T-helper 2 cell treated with Interferon-gamma antibody and Interleukin-4, amounts not matched to agents 5 μg/mL and 100 μg/mL, for 36 hours (primary cell): ENCODE results near the gene CKAP2L.

Source experiments
- DNase-seq: peaks from one replicate; pipeline ENCODE4 v3.0.0; 2021; ENCODE audit warnings: low spot score
- H3K27ac Mint-ChIP-seq: one replicate; pipeline ENCODE4 v1.8.0; 2021; ENCODE audit warnings: mild to moderate bottlenecking, mixed read lengths
- H3K27me3 Mint-ChIP-seq: one replicate; pipeline ENCODE4 v1.8.0; 2021; ENCODE audit warnings: low read depth, mixed read lengths
- H3K36me3 Mint-ChIP-seq: one replicate; pipeline ENCODE4 v1.8.0; 2021; ENCODE audit warnings: low read depth, mixed read lengths
- H3K4me1 Mint-ChIP-seq: one replicate; pipeline ENCODE4 v1.8.0; 2021; ENCODE audit warnings: low read depth, mixed read lengths
- H3K4me3 Mint-ChIP-seq: one replicate; pipeline ENCODE4 v1.8.0; 2022; ENCODE audit warnings: mild to moderate bottlenecking, moderate library complexity, mixed read lengths
- H3K9me3 Mint-ChIP-seq: one replicate; pipeline ENCODE4 v1.8.0; 2021; ENCODE audit warnings: mixed read lengths

The CKAP2L gene

DNA sequence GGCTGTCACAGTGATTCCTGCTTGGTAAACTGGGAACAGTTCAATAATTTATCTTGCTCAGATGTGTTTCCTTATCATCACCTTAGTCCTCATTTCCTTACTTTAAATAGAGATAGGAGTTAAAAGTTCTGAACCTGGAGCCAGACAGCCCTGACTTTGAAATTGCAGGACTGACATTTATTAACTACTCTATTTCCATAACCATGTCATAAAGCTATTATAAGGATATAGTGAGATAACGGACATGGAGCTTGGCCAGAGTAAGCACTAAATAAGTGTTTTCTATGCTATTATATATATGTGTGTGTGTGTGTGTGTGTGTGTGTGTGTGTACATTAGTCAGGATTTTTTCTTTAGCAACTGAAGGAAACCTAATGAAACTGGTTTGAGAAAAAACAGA is 30.5 kb downstream of the CKAP2L start:
- no peak for DNase-seq
- H3K36me3 Mint-ChIP-seq = peaks cover 26% of the 10 kb centered on the region
- H3K27me3 Mint-ChIP-seq = no peaks in the 10 kb centered on the region
- no peaks in the 10 kb centered on the region for H3K9me3 Mint-ChIP-seq
- no peak overlapping the region for H3K27ac Mint-ChIP-seq
- H3K4me1 Mint-ChIP-seq = peaks cover 5% of the 10 kb centered on the region
- no peak overlapping the region for H3K4me3 Mint-ChIP-seq

DNA sequence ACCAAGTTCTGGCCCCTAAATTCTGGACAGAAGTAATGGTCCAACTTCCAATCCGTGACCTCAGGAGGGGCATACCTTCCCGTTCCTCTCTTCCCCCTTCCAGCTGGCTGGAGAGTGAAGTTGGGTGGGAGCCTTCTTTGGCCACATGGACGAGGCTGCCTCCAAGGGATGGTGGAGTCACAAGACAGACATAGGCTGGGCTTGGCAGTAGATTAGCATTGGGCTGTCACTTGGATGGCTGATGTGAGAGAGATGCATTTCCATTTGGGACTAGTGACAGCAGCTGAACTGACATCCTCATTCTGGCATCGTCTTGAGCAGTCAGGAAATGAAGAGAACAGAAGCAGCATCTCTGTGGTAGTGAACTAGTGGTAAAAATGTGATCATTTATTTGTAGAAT is 31.0 kb downstream of the CKAP2L start:
- Mint-ChIP-seq H3K4me3 (no peak overlapping the region), H3K27me3 (no peaks in the 10 kb centered on the region), H3K4me1 (peaks cover 5% of the 10 kb centered on the region), H3K36me3 (peaks cover 23% of the 10 kb centered on the region), H3K9me3 (no peaks in the 10 kb centered on the region), H3K27ac (no peak overlapping the region)
- DNase-seq = no peak

DNA sequence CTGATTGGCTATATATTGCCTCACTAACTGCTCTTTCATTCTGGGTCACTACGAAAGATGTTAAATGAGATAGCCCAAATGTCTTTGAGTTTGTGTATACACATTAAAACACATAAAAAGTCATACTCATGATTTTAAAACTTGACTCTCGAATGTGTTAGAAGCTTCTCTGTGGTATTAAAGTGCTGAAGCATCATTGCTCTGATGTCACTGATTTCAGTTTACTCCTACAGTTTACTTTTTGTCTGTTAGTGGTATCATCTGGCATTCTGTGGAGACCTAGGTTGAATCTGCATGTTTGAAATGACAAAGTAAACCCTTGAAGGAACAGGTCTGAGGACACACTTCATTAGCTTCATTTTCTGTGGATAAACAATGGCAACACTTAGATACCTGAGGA is 32.9 kb downstream of the CKAP2L start:
- H3K4me1 Mint-ChIP-seq = peaks cover 14% of the 10 kb centered on the region
- no peak for DNase-seq
- no peak overlapping the region for H3K4me3 Mint-ChIP-seq
- H3K9me3 Mint-ChIP-seq = no peaks in the 10 kb centered on the region
- H3K27ac Mint-ChIP-seq = no peak overlapping the region
- no peaks in the 10 kb centered on the region for H3K27me3 Mint-ChIP-seq
- peaks cover 5% of the 10 kb centered on the region for H3K36me3 Mint-ChIP-seq

DNA sequence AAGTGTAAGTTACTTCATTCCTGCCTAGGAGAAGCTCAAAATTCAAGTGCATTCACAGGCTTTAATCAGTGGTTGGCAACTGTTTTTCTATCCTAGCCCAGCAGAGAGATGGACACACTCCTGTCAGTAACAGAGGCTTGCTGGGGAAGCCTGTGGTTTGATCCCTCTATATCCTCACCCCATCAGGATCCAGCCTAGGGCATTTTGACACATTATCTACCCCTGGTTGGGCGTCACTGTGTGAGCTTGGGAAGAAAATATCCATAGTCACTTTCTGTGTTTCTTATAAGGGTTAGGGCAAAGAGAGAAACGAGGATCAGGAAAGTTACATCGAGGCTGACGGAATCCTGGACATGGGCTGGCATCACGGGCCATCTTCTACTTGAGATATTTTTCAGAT is 33.6 kb downstream of the CKAP2L start:
- Mint-ChIP-seq H3K36me3 (peaks cover under 1% of the 10 kb centered on the region), H3K27ac (no peak overlapping the region), H3K4me3 (no peak overlapping the region), H3K4me1 (peaks cover 19% of the 10 kb centered on the region), H3K27me3 (no peaks in the 10 kb centered on the region), H3K9me3 (no peaks in the 10 kb centered on the region)
- DNase-seq = no peak

DNA sequence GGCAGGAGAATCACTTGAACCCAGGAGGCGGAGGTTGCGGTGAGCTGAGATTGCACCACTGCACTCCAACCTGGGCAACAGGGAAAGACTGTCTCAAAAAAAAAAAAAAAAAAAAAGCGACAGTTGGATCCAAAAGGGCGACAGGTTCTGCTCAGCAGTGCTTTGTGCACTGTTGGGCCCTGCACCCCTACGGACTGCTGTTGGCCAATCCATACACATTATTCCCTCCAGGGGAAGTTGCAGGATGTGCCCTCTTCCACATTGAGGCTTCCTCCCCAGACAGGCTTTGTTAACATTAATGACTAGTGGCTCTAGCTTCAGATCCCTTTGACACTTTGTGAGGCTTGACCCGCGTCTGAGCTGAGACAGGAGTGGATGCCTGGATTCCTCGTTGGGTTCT is 34.2 kb downstream of the CKAP2L start:
- Mint-ChIP-seq H3K4me1 (peaks cover 19% of the 10 kb centered on the region), H3K27ac (no peak overlapping the region), H3K4me3 (no peak overlapping the region), H3K27me3 (no peaks in the 10 kb centered on the region), H3K9me3 (no peaks in the 10 kb centered on the region), H3K36me3 (no peaks in the 10 kb centered on the region)
- no peak for DNase-seq

DNA sequence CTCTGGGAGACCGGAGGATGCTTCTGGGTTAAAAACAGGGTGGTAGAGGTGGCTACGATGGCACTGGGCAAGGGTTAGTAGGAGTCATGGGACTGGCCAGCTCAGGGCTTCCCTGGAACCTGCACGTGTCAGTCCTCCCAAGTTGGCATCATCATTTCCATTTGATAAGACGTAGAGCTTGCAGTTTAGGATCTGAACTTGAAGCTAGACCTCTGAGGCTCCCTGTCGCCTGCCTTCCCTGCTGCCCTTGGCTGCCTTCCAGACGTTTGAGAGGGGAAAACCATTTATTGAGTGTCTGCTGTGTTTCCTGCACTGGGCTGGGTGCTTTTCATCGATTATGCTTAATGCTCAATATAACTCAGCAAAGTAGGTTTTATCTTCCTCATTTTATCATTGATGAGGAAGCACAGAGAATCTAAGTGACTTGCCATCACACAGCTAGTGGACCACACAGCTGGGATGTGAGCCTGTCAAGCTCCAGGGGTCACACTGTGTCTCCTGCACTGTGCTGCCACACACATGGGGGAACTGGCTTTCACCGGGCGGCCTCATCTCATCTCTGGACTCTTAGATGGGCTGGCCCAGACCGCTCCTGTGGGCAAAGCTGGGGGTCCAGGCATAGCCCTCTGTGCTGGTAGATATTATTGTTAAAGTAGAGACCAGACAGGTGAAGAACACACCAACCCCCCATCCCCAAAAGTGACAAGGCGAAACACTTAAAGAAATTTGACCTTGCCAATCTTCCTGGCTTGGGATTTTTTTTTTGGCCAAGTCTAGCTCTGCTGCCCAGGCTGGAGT is 35.8 kb downstream of the CKAP2L start:
- H3K9me3 Mint-ChIP-seq = no peaks in the 10 kb centered on the region
- no peaks in the 10 kb centered on the region for H3K27me3 Mint-ChIP-seq
- H3K36me3 Mint-ChIP-seq = no peaks in the 10 kb centered on the region
- no peak overlapping the region for H3K4me3 Mint-ChIP-seq
- no peak for DNase-seq
- H3K27ac Mint-ChIP-seq = peak overlapping the region; percentile 13
- peaks cover 21% of the 10 kb centered on the region for H3K4me1 Mint-ChIP-seq

DNA sequence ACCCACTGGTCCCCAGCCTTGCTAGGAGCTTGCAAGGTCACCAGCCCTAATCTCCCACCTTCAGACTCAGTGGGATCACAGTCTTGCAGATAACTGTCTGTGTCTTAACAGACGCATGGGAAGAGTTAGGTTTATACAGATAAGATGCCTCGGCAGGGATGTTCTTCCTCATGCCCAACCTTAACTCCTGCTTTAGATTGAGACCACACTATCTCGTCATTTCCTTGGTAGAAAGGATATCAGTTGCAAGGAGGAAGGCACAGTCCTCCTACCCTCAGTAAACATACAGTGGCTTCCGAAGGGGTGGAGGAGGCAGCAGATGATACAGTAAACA is 36.4 kb downstream of the CKAP2L start:
- H3K27ac Mint-ChIP-seq = no peak overlapping the region
- H3K36me3 Mint-ChIP-seq = no peaks in the 10 kb centered on the region
- H3K4me3 Mint-ChIP-seq = no peak overlapping the region
- H3K9me3 Mint-ChIP-seq = no peaks in the 10 kb centered on the region
- H3K27me3 Mint-ChIP-seq = no peaks in the 10 kb centered on the region
- peaks cover 21% of the 10 kb centered on the region for H3K4me1 Mint-ChIP-seq
- DNase-seq = no peak

DNA sequence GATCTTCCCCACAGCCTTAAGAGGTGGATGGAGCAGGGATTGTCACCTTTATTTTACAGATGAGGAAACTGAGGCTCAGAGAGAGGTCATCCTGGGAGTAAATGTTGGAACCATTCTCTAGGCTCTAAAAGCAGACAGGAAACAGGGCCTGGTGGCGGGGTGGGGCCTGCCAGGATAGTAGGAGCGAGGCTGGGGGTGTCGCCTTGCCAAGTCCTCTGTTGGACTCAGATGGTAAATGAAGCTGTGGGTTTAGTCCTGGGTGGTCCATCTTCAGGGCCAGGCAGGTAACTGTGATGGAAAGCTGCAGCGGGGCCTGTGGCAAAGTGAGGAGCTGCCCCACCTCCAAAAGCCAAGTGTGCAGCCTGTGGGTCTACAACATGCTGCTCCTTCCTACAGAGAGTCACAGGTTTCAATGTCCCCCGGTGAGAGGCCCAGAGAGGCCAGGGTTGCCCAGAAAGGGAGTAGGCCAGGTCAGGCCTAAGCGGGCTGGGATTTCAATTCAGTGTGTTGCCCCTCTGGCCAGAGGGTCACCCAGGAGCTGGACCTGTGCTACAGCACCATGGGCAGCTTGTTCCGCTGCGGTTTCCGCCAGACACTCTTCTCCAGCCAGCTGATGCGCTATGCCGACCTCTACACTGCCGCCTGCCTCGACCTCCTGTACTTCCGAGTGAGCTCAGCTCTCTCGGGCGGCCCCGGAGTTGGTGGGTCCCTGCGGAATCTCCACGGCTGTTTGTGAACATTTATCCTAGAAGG is 37.0 kb downstream of the CKAP2L start:
- no peaks in the 10 kb centered on the region for H3K27me3 Mint-ChIP-seq
- H3K4me1 Mint-ChIP-seq = peaks cover 21% of the 10 kb centered on the region
- no peaks in the 10 kb centered on the region for H3K9me3 Mint-ChIP-seq
- no peak overlapping the region for H3K4me3 Mint-ChIP-seq
- no peak overlapping the region for H3K27ac Mint-ChIP-seq
- no peaks in the 10 kb centered on the region for H3K36me3 Mint-ChIP-seq
- DNase-seq = no peak

DNA sequence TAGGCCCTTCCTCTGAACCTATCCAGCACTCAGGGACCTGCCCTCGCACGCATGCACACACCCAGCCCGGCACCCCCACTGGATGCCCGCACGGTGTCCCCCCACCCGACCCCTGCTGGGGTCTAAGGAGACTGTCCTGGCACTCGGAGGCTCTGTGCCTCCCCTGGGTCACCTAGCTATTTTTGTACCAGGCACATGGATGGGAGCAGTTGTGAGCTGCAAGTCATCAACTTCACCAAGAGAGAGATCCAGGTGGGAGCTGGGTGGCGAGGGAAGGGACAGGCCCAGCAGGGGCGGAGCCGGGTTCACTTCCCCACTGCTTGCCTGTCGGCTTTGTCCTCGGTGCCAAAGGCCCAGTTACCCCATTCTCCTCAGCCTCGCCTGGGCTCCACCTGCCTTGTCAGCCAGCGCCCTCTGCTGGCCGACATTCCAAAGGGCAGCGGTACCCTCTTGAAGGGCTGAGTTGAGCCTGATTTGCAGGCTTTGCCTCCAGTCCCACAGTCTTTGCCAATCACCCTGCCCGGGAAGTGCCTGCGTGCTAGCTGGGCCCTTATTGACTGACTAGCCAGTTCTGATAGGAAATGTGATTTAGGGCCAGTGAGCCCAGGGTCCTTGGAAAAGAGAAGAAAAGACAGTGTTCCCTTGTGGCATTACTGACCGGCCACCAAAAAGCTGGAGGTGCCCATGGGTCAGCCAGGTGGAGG is 37.8 kb downstream of the CKAP2L start:
- Mint-ChIP-seq H3K27ac (peak overlapping the region; percentile 31), H3K36me3 (no peaks in the 10 kb centered on the region), H3K9me3 (no peaks in the 10 kb centered on the region), H3K4me3 (no peak overlapping the region), H3K27me3 (no peaks in the 10 kb centered on the region), H3K4me1 (peaks cover 21% of the 10 kb centered on the region)
- DNase-seq = peak; percentile 83

DNA sequence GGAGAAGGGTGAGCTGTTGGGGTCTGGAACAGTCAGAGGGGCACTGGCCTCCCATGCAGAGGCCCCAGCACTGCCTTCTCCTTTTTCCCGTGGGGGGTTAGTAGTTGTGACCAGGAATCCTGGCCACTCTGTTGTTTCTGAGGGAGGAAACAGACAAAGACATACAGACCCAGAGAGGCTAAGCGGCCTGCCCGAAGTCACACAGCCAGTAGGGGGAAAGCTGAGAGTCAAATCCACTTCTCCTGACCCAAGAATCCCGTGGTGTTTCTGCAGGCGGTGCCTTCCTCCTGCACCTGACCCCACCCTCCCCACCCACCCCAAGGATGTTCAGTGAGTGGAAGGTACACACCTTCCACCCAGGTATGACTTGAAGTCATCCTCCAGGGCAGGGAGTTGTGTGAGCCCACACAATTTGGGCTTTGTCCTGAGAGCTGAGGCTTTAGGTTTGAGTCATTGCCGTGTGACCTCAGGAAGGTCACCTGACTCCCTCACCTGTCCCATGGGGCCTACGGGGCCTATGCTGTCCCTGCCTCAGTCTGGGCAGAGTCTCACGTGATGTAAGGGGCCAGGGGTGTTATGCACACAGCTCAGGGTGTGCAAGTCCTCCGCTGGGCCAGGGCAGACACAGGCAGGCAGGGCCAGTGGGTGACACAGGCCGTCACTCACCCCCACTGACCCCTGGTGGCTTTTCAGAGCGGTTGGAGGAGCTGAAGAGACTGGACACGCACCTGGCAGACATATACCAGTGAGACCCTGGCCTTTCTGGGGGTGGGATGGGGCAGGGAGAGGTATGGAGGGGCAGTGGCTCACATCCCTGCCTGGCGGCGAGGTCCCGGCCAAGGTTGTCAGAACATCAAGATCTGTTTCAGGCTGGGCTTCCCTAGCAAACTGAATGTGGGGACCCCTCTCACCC is 38.6 kb downstream of the CKAP2L start:
- Mint-ChIP-seq H3K9me3 (no peaks in the 10 kb centered on the region), H3K27me3 (no peaks in the 10 kb centered on the region), H3K36me3 (no peaks in the 10 kb centered on the region), H3K4me1 (peaks cover 17% of the 10 kb centered on the region), H3K4me3 (no peak overlapping the region), H3K27ac (no peak overlapping the region)
- no peak for DNase-seq

DNA sequence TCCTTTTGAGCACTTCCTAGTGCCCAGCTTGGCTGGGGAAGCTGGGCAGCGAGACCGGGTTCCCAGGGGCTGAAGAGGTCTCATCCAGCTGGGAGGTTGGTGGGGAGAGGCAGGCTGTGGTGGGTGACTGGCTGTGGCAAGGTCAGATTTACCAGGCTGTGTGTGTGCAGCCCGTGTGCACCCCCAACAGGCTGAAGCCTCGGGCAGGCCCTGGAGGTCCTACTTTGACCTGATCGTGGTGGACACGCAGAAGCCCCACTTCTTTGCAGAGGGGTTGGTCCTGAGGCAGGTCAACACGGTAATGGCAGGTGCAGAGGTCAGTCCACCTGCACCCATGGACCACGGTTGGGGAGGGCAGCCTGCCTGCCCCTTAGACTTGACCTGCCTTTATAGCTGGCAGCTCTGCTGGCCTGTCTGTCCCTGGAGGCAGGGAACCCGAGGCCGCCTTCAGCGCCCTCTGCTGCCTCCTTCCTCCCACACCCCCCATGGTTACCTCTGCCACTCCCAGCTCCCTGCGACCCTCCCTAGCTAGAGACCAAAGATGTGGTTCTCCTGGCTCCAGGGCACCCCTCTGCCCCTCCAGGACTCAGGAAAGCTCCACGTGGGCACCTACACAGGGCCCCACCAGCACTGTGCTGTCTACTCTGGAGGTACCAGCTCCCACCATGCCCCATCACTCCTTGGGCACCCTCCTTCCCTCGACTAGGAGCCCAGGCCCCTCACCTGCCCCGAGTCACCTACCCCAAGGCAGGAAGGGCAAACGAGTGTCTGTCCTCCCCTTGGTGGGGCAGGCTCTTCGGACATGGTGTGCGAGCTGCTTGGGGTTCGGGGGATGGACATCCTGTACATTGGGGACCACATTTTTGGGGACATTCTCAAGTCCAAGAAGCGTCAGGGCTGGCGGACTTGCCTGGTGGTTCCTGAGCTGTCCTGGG is 39.6 kb downstream of the CKAP2L start:
- Mint-ChIP-seq H3K4me1 (peaks cover 17% of the 10 kb centered on the region), H3K27ac (no peak overlapping the region), H3K4me3 (no peak overlapping the region), H3K36me3 (no peaks in the 10 kb centered on the region), H3K27me3 (no peaks in the 10 kb centered on the region), H3K9me3 (no peaks in the 10 kb centered on the region)
- DNase-seq = no peak

DNA sequence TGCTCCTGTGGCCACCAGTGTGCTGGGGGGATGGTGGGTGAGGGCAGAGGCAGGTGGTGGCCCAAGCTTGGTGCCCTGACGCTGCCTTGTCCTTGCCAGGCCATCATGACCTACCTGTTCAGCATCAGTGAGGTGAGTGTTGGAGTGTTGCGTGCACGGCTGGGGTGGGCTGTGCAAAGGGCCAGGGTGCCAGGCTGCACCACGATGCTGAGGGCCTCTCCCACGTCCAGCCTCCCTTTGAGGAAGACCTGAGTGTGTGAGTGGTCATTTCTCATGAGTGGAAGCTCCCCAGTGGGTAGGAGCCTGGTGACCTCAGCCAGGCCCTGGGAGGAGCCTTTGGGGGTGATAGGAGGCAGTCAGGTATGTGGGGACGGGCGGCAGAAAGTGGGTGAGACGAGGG is 40.4 kb downstream of the CKAP2L start:
- H3K27ac Mint-ChIP-seq = no peak overlapping the region
- no peak for DNase-seq
- no peaks in the 10 kb centered on the region for H3K36me3 Mint-ChIP-seq
- peaks cover 1% of the 10 kb centered on the region for H3K27me3 Mint-ChIP-seq
- H3K4me1 Mint-ChIP-seq = peaks cover 17% of the 10 kb centered on the region
- H3K9me3 Mint-ChIP-seq = no peaks in the 10 kb centered on the region
- H3K4me3 Mint-ChIP-seq = no peak overlapping the region

DNA sequence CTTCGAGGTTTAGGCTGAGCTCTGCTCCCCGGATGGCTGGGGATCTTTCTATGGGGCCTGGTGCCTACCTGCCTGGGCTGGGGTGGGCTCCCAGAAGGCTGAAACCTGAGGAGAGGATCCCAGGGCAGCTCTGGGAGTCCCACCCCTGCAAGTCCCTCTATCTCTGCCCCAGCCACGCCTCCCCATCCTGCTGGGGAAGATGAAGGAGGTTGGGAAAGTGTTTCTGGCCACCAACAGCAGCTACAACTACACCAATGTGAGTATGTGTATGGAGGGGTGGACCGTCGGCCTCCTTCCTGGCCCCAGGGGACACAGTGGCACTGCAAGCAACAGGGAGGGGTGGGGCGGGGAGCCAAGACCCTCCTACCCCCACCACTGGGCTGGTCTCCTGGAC is 40.9 kb downstream of the CKAP2L start:
- Mint-ChIP-seq H3K4me1 (peaks cover 17% of the 10 kb centered on the region), H3K4me3 (no peak overlapping the region), H3K27me3 (peaks cover 5% of the 10 kb centered on the region), H3K27ac (no peak overlapping the region), H3K9me3 (no peaks in the 10 kb centered on the region), H3K36me3 (no peaks in the 10 kb centered on the region)
- DNase-seq = no peak
